HUDEP-2 (cell line): ENCODE data around the gene PCDHGA3.
"Not testable (repeated sequence)": the region's sequence is repeated elsewhere in the genome, so short reads cannot be mapped to it uniquely, and the experiment has no call there.

Source experiments
- DNase-seq, 76 experiments: peaks; one replicate each; lab custom pipeline; 2025; ENCODE audit not compliant: unreplicated experiment in 76 of 76; lab: John Stamatoyannopoulos, UW

Gene PCDHGA3

GRCh38 chr5:141345327-141345726 lies 1.7 kb downstream of the PCDHGA3 start:
- DNase-seq: no peak

- not testable (repeated sequence) for DNase-seq
Observed at GRCh38 chr5:141346017-141346416, 2.4 kb downstream of the PCDHGA3 start.

GRCh38 chr5:141349917-141350619 lies 6.4 kb downstream of the PCDHGA3 start, which contains the start of gene PCDHGB1:
TSS of gene PCDHGB1 (plus strand) at chr5:141350099. CDS start at chr5:141350261, 162 bp downstream.
- peak in 1 of 76 experiments; percentile 1 for DNase-seq

GRCh38 chr5:141351591-141351990 lies 8.0 kb downstream of the PCDHGA3 start:
- DNase-seq: no peak

- no peak for DNase-seq
Observed at GRCh38 chr5:141354900-141355469, 11.4 kb downstream of the PCDHGA3 start, which contains the start of gene PCDHGA4. TSS of gene PCDHGA4 (plus strand) at chr5:141355021. CDS start at chr5:141355108, 87 bp downstream.

- no peak for DNase-seq
Observed at GRCh38 chr5:141355641-141356040, 12.0 kb downstream of the PCDHGA3 start.

GRCh38 chr5:141356133-141356532 lies 12.5 kb downstream of the PCDHGA3 start:
- DNase-seq: no peak

GRCh38 chr5:141356950-141357349 lies 13.3 kb downstream of the PCDHGA3 start:
- DNase-seq: no peak

GRCh38 chr5:141359790-141360426 lies 16.3 kb downstream of the PCDHGA3 start, which contains the start of gene PCDHGB2:
TSS of gene PCDHGB2 (plus strand) at chr5:141359994. CDS start at chr5:141360136, 142 bp downstream.
- DNase-seq: no peak

GRCh38 chr5:141360685-141361084 lies 17.1 kb downstream of the PCDHGA3 start:
- no peak for DNase-seq

GRCh38 chr5:141362719-141363118 lies 19.1 kb downstream of the PCDHGA3 start:
- no peak for DNase-seq

GRCh38 chr5:141363952-141364660 lies 20.5 kb downstream of the PCDHGA3 start, which contains the start of gene PCDHGA5:
TSS of gene PCDHGA5 (plus strand) at chr5:141364162. CDS start at chr5:141364331, 169 bp downstream.
- DNase-seq: no peak

- DNase-seq: no peak
Observed at GRCh38 chr5:141366016-141366896, 22.6 kb downstream of the PCDHGA3 start.

GRCh38 chr5:141369994-141370848 lies 26.6 kb downstream of the PCDHGA3 start, which contains the start of gene PCDHGB3:
TSS of gene PCDHGB3 (plus strand) at chr5:141370242. CDS start at chr5:141370395, 153 bp downstream.
- peak in 18 of 76 experiments; percentile 1 to 38 (median 12) for DNase-seq

- DNase-seq: no peak
Observed at GRCh38 chr5:141371572-141372475, 28.2 kb downstream of the PCDHGA3 start.

- peak in 1 of 76 experiments; percentile 1 for DNase-seq
Observed at GRCh38 chr5:141373673-141374317, 30.2 kb downstream of the PCDHGA3 start, which contains the start of gene PCDHGA6. TSS of gene PCDHGA6 (plus strand) at chr5:141373891. CDS start at chr5:141374084, 193 bp downstream.

GRCh38 chr5:141374627-141375026 lies 31.0 kb downstream of the PCDHGA3 start:
- DNase-seq: no peak
